ENCODE measurements around the gene PPP3R2.

GRCh38 chr9:101591787-101592446 is 2.9 kb downstream of the PPP3R2 start:
- TF ChIP-seq CTCF (IDR thresholded peaks at IDR 0.05; ENCODE audit: insufficient read depth, low read length, poor library complexity, severe bottlenecking): no peak
- TF ChIP-seq EZH2phosphoT487 (conservative IDR thresholded peaks at IDR 0.05; ENCODE audit: low read length): no peak

All from SU-DHL-6 (cell line).